ENCODE data around the gene CHRNA4. TPM values are rescaled to one million over a fixed set of nuclear protein-coding genes. Genes with fewer than 3 reads are reported as not detected.
A peak's percentile ranks its signal among the peaks of the same experiment; 100 is the strongest.

The CHRNA4 gene
- total RNA-seq, 1 experiment from 2014 or later = 2.4 TPM

GRCh38 chr20:63354636-63355350 lies 6.4 kb downstream of the CHRNA4 start:
- intact Hi-C loops (cut with micrococcal nuclease; ENCODE audit: unreplicated experiment) (no loop called here), in situ Hi-C loops (cut with HindIII; ENCODE audit: low pct_unique_long_range_greater_than_20kb, low sequenced_read_pairs) (no loop called here)
- H3K9me3 ChIP-seq (ENCODE audit: control insufficient read depth, insufficient read depth, low read depth, low read length) = no peaks in the 10 kb centered on the region
- H3K4me3 ChIP-seq (ENCODE audit: low read depth in 2 of 2, low read length in 2 of 2) = no peak overlapping the region
- no peaks in the 10 kb centered on the region for H3K36me3 ChIP-seq (ENCODE audit: control insufficient read depth, insufficient read depth, low read length)
- DNase-seq (ENCODE audit: low read depth, low spot score) = no peak
- no peak for ATAC-seq
- ChIA-PET POLR2A (no interaction called here), CTCF (no interaction called here)
- no peak overlapping the region for H3K27ac ChIP-seq (ENCODE audit: low read length)
- peaks cover 6% of the 10 kb centered on the region; the same call in 1 of the 2 replicates for H3K4me1 ChIP-seq (ENCODE audit: control insufficient read depth, insufficient read depth, low read length)
- no peaks in the 10 kb centered on the region for H3K27me3 ChIP-seq (ENCODE audit: control insufficient read depth, insufficient read depth, low read length)
- TF ChIP-seq CTCF (IDR thresholded peaks at IDR 0.05) (no peak), REST (IDR thresholded peaks at IDR 0.05; ENCODE audit: insufficient read depth in 1 of 2, low read depth in 2 of 2, low read length in 1 of 2) (no peak), POLR2AphosphoS5 (IDR thresholded peaks at IDR 0.05; ENCODE audit: low read depth, low read length) (no peak), SIN3A (IDR thresholded peaks at IDR 0.05; ENCODE audit: borderline replicate concordance, insufficient read depth, low read depth, low read length) (no peak), TCF7L2 (IDR thresholded peaks at IDR 0.05; ENCODE audit: low read depth, low read length) (no peak)
- no TSS peak for BruUV-seq (replicated peaks)

- CTCF ChIA-PET = interaction anchor here (1.2 kb wide), 1 partner anchor 44 kb away, joined by 6 read pairs; no protein-coding TSS in a partner anchor
- no peaks in the 10 kb centered on the region for H3K9me3 ChIP-seq (ENCODE audit: control insufficient read depth, insufficient read depth, low read depth, low read length)
- peaks cover under 1% of the 10 kb centered on the region; the same call in 1 of the 2 replicates for H3K4me1 ChIP-seq (ENCODE audit: control insufficient read depth, insufficient read depth, low read length)
- intact Hi-C loops (cut with micrococcal nuclease; ENCODE audit: unreplicated experiment) (no loop called here), in situ Hi-C loops (cut with HindIII; ENCODE audit: low pct_unique_long_range_greater_than_20kb, low sequenced_read_pairs) (no loop called here)
- DNase-seq (ENCODE audit: low read depth, low spot score) = no peak
- no peak for TF ChIP-seq REST (IDR thresholded peaks at IDR 0.05; ENCODE audit: insufficient read depth in 1 of 2, low read depth in 2 of 2, low read length in 1 of 2)
- TF ChIP-seq SIN3A (IDR thresholded peaks at IDR 0.05; ENCODE audit: borderline replicate concordance, insufficient read depth, low read depth, low read length) = no peak
- no peak for TF ChIP-seq TCF7L2 (IDR thresholded peaks at IDR 0.05; ENCODE audit: low read depth, low read length)
- TF ChIP-seq CTCF (IDR thresholded peaks at IDR 0.05) = no peak
- no peak for TF ChIP-seq POLR2AphosphoS5 (IDR thresholded peaks at IDR 0.05; ENCODE audit: low read depth, low read length)
- BruUV-seq (replicated peaks) = no TSS peak
- H3K36me3 ChIP-seq (ENCODE audit: control insufficient read depth, insufficient read depth, low read length) = no peaks in the 10 kb centered on the region
- no peaks in the 10 kb centered on the region for H3K27me3 ChIP-seq (ENCODE audit: control insufficient read depth, insufficient read depth, low read length)
- peak; percentile 23; the same call in 1 of the 2 replicates for ATAC-seq
- POLR2A ChIA-PET = no interaction called here
- H3K4me3 ChIP-seq (ENCODE audit: low read depth in 2 of 2, low read length in 2 of 2) = no peak overlapping the region
- H3K27ac ChIP-seq (ENCODE audit: low read length) = no peak overlapping the region
Measured at GRCh38 chr20:63352811-63353221, 8.3 kb downstream of the CHRNA4 start.
